EH (cell line): Measurements from ENCODE around the gene MRLN.
"Not testable (repeated sequence)": the region's sequence is repeated elsewhere in the genome, so short reads cannot be mapped to it uniquely, and the experiment has no call there.

Experiments used
- DNase-seq: peaks from one replicate; pipeline ENCODE4 v3.0.0-alpha.2; 2015; ENCODE audit warnings: low read depth

The MRLN gene

GRCh38 chr10:59745163-59745650 lies 8.0 kb downstream of the MRLN start:
- DNase-seq, result no peak

GRCh38 chr10:59744762-59745161 lies 8.5 kb downstream of the MRLN start:
- DNase-seq, result not testable (repeated sequence)

GRCh38 chr10:59744156-59744555 lies 9.1 kb downstream of the MRLN start:
- DNase-seq, result not testable (repeated sequence)

GRCh38 chr10:59741583-59741982 lies 11.7 kb downstream of the MRLN start:
- DNase-seq, result no peak

GRCh38 chr10:59741048-59741447 lies 12.2 kb downstream of the MRLN start:
- no peak for DNase-seq

GRCh38 chr10:59736749-59737148 lies 16.5 kb downstream of the MRLN start:
- no peak for DNase-seq

- DNase-seq, result no peak
Measured at GRCh38 chr10:59735296-59735695, 18.0 kb downstream of the MRLN start.

GRCh38 chr10:59734014-59734462 lies 19.2 kb downstream of the MRLN start:
- DNase-seq, result no peak

- not testable (repeated sequence) for DNase-seq
Measured at GRCh38 chr10:59733321-59734013, 19.8 kb downstream of the MRLN start.

- DNase-seq, result not testable (repeated sequence)
Measured at GRCh38 chr10:59732849-59733248, 20.4 kb downstream of the MRLN start.

- DNase-seq, result not testable (repeated sequence)
Measured at GRCh38 chr10:59729167-59729566, 24.1 kb downstream of the MRLN start.

GRCh38 chr10:59724098-59724938 lies 28.9 kb downstream of the MRLN start:
- DNase-seq, result no peak

GRCh38 chr10:59720377-59720776 lies 32.9 kb downstream of the MRLN start:
- no peak for DNase-seq

GRCh38 chr10:59719374-59719773 lies 33.9 kb downstream of the MRLN start:
- no peak for DNase-seq

- no peak for DNase-seq
Measured at GRCh38 chr10:59718257-59718656, 35.0 kb downstream of the MRLN start.

- no peak for DNase-seq
Measured at GRCh38 chr10:59713196-59713821, 39.9 kb downstream of the MRLN start.

GRCh38 chr10:59711871-59712494 lies 41.3 kb downstream of the MRLN start:
- DNase-seq, result no peak

GRCh38 chr10:59709395-59710125 lies 43.7 kb downstream of the MRLN start, which contains the start of gene SLC16A9:
SLC16A9 (minus strand) TSS chr10:59709850; CDS start chr10:59684291, 25,559 bp downstream.
- peak; percentile 27 for DNase-seq

- DNase-seq, result no peak
Measured at GRCh38 chr10:59708816-59709394, 44.4 kb downstream of the MRLN start.

GRCh38 chr10:59706851-59707797 lies 46.1 kb downstream of the MRLN start:
- no peak for DNase-seq
